ENCODE measurements around the gene ZNF334.
A peak's percentile ranks its signal among the peaks of the same experiment; 100 is the strongest.

Gene ZNF334

DNA sequence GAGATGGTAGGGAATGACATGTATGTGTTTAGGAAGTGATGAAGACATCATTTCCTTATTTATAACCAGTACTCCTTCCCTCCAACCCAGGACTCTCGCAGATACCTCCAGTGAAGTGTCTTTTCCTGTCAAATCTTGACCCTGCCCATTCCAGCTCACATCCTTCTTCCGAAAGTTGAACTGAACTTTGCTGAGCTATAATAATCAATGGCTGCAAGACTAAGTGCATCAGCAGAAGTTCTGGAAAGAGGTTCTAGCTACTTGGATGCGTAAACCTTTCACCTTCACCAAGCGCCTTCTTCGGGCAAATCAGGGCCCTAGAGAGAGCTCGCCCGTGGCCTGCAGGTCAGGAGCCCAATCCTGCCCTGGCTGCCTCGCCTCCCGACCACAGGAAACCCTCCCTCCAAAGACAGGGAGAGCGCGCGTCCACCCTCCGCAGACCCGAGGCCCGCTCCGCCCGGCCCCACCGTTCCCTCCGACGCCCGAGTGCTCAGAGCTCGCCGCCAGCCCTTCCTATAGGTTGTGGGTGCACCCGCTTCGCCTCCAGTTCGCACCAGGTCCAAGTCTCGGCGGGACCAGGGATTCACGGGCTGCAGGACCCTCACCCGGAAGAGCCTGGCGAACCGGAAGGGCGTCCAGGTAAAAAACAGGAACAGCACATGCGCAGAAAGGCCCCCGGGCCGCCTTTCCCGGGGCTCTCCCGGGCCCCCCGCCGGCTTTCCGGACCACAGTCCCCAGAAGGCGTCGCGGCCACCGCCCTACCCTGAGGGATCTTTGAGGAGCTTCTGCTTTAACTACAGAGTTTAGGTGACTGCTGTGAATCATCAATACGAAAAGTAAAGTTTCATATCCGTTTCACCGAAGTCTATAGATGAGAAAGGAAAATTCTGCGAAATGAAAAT lies at the start of gene ZNF334:
ZNF334 (minus strand) TSS at position 617 of the 902 bp plus-strand sequence. CDS start 1,457 bp downstream, outside the sequence.
- H3K79me2 ChIP-seq (ENCODE audit: control insufficient read depth, insufficient read depth, low read length, unreplicated experiment), result no peaks in the 10 kb centered on the region
- peaks cover 17% of the 10 kb centered on the region for H3K27me3 ChIP-seq (ENCODE audit: insufficient read depth, low read length)
- no peaks in the 10 kb centered on the region; the same call in 1 of the 2 replicates for H3K36me3 ChIP-seq (ENCODE audit: insufficient read depth, low read length)
- peak within 1 kb of the TSS; percentile 84 for H2AFZ ChIP-seq (ENCODE audit: low read length, unreplicated experiment)
- H3K4me3 ChIP-seq (ENCODE audit: low read depth, low read length), result peak within 1 kb of the TSS; percentile 82
- H3K4me1 ChIP-seq (ENCODE audit: control insufficient read depth, insufficient read depth, low read length, unreplicated experiment), result no peaks in the 10 kb centered on the region
- no peak within 1 kb of the TSS for H3K27ac ChIP-seq (ENCODE audit: low read depth, low read length)

DNA sequence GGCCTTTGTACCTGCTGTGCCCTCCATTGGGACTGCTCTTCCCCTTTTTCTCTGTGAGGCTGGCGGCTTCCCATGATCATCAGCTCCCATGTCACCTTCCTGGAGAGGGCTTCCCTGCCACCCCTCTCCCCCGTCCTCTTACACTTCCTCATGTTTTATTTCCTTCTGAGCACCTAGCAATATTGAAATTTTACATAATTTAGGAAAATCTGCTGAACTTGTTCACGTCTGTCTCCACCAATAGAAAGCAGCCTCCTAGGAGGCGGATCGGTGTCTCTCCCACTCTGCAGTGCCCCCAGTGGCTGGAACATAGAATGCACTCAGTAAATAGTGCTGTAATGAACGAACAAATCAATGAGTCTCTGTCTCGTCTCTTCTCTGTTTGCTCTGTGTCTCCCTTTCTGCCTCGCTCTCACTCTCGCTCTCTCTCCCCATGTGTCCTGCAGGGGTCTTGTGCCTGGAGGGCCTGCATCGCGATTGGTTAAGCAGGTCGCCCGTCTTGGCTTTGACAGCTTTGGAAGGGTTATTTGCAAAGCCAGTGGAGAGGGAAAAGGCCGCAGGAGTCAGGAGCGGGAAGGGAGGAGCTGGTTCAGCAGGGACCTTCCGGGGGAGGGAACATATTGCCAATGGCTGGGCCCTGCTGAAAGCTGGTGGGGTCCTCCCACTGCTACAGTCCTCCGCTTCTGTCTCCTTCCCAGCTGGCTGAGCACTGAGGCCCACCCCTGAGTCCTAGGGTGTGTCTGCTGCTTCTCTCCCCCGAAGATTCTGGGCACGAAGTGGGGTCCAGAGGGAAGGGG lies 49.2 kb upstream of the ZNF334 start:
- Histone ChIP-seq H3K27ac (ENCODE audit: low read depth, low read length) (no peak overlapping the region), H3K27me3 (ENCODE audit: insufficient read depth, low read length) (no peaks in the 10 kb centered on the region), H3K36me3 (ENCODE audit: insufficient read depth, low read length) (no peaks in the 10 kb centered on the region), H3K79me2 (ENCODE audit: control insufficient read depth, insufficient read depth, low read length, unreplicated experiment) (no peaks in the 10 kb centered on the region), H2AFZ (ENCODE audit: low read length, unreplicated experiment) (peak overlapping the region; percentile 78), H3K4me1 (ENCODE audit: control insufficient read depth, insufficient read depth, low read length, unreplicated experiment) (peaks cover 15% of the 10 kb centered on the region), H3K4me3 (ENCODE audit: low read depth, low read length) (peak overlapping the region; percentile 64)

DNA sequence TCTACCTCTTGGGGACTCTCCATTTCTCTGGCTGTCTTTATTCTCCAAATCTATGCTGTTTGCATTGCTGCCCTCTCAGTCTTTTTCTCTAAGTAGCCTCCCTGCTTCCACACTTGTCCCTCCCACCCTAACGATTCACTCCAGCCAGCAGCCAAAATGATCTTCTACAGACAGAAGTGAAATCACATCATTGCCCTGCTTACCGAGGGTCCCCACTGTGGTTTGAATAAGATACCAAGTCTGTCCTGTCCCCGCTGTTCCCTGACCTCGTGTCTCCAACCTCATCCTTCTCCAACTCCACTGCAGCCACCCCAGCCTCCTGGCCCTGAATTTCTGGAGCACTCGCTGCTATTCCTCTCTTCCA lies 48.6 kb upstream of the ZNF334 start:
- Histone ChIP-seq H3K79me2 (ENCODE audit: control insufficient read depth, insufficient read depth, low read length, unreplicated experiment) (no peaks in the 10 kb centered on the region), H3K4me1 (ENCODE audit: control insufficient read depth, insufficient read depth, low read length, unreplicated experiment) (peaks cover 20% of the 10 kb centered on the region), H3K27me3 (ENCODE audit: insufficient read depth, low read length) (no peaks in the 10 kb centered on the region), H2AFZ (ENCODE audit: low read length, unreplicated experiment) (peak overlapping the region; percentile 1), H3K27ac (ENCODE audit: low read depth, low read length) (no peak overlapping the region), H3K4me3 (ENCODE audit: low read depth, low read length) (peak overlapping the region; percentile 64), H3K36me3 (ENCODE audit: insufficient read depth, low read length) (no peaks in the 10 kb centered on the region)

DNA sequence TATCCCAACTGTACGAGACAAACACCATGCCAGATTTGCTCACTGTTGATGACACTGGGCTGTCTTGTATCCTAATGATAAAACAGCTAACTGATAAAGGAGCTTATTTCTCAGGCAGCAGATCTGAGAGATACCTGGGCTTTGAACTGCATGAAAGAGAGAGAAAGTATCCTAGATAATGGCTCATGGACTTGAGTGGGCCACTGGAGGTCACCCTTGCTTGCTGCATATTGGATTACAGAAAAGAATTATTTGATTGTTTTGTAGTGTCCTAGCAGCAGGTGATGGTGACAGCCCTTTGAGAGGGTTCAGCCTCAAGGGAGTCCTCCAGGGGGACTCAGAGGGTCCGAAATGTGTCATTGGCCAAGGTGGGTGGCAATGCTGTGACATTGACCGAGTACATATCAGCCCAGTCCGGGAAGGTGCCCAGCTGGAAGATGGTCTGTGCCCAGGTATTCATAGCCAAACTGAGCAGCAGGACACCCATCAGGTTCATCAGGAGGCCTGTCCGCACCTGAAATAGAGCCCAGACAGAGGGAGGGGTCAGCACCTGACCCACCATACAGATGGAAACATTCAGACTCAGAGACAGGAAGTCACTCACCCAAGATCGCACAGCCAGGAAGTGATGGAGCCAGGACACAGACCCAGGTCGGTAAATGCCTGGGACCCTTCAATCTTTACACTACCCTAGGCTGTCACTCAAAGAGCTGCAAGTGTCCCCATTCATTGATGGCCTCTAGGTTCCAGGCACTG lies 46.5 kb upstream of the ZNF334 start:
- Histone ChIP-seq H3K4me1 (ENCODE audit: control insufficient read depth, insufficient read depth, low read length, unreplicated experiment) (peaks cover 23% of the 10 kb centered on the region), H3K79me2 (ENCODE audit: control insufficient read depth, insufficient read depth, low read length, unreplicated experiment) (no peaks in the 10 kb centered on the region), H3K36me3 (ENCODE audit: insufficient read depth, low read length) (no peaks in the 10 kb centered on the region), H3K4me3 (ENCODE audit: low read depth, low read length) (no peak overlapping the region), H3K27ac (ENCODE audit: low read depth, low read length) (no peak overlapping the region), H2AFZ (ENCODE audit: low read length, unreplicated experiment) (no peak overlapping the region), H3K27me3 (ENCODE audit: insufficient read depth, low read length) (no peaks in the 10 kb centered on the region)

DNA sequence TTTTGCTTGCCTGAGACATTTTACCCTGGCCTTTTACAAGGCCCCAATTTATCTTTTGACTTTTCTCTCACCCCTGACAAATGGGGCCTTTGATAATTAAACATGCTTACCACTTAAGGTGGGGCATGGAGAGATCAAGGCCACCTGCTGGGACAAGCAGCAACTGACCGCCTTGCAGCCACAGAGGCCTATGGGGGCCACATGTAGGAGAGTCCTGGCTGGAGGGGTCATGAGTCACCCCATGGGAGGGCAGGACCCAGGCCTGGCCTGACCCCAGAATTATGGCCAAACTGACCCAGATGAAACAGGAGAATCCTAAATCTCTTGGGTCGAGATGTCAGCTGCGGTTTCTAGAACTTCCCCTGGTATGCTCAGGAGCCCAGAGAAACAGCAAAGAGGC lies 45.6 kb upstream of the ZNF334 start:
- peak overlapping the region; percentile 10; the same call in 1 of the 2 replicates for H3K27ac ChIP-seq (ENCODE audit: low read depth, low read length)
- H3K4me1 ChIP-seq (ENCODE audit: control insufficient read depth, insufficient read depth, low read length, unreplicated experiment), result peaks cover 23% of the 10 kb centered on the region
- no peak overlapping the region for H3K4me3 ChIP-seq (ENCODE audit: low read depth, low read length)
- no peaks in the 10 kb centered on the region for H3K79me2 ChIP-seq (ENCODE audit: control insufficient read depth, insufficient read depth, low read length, unreplicated experiment)
- H3K36me3 ChIP-seq (ENCODE audit: insufficient read depth, low read length), result no peaks in the 10 kb centered on the region
- H3K27me3 ChIP-seq (ENCODE audit: insufficient read depth, low read length), result no peaks in the 10 kb centered on the region
- H2AFZ ChIP-seq (ENCODE audit: low read length, unreplicated experiment), result no peak overlapping the region

DNA sequence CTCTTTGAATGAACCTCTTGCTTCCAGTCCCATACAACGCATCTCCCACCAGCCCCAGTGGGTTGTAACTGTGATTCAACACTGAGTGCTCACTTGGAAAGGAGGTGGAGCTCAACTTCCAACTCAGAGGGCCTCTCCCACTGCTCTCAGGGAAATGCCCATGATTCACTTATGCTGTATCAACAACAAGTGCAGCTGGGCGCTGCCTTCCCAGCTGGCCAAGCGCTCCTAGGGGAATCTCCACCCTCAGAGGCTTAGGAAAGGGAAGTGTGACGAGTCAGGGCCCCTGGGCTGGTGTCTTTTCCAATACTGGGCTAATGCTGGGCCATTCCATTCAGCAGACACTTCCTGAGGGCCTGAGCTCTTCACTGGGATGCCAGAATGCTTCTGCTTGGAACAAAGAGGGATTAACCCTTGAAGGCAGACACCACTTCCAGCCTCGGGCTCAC lies 45.2 kb upstream of the ZNF334 start:
- H3K27me3 ChIP-seq (ENCODE audit: insufficient read depth, low read length), result no peaks in the 10 kb centered on the region

DNA sequence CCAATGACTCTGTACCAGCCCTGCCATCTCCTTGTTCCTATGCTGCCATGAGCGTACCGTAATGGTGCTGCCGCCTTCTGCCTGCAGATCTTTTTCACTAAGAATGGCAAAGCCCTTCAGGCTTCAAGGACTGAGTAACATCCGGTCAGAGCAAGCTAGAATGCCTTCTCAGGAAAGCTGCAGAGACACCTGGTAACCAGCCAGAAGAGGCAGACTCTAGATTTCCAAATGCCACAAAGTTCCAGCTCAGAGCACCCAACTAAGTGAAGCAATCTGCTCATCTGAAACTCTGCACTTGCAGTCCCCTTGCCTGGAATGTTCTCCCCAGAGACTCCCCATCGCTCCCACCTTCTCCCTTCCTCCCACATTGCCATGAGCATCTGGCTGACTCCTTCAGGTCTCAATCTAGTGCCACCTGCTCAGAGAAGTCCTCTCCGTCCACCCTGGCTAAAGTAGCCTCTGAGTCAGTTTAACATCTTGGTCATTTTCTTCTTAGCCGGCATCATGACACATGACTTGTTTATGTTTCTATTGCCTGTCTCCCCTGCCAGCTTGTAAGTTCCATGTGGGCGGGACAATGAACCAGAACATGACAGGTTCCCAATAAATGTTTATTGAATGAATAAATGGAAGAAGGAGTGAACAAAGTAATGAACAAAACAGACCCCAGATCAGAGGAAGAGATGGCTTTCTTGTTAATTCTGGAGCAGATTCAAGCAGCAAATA lies 44.0 kb upstream of the ZNF334 start:
- no peak overlapping the region for H2AFZ ChIP-seq (ENCODE audit: low read length, unreplicated experiment)
- H3K36me3 ChIP-seq (ENCODE audit: insufficient read depth, low read length), result no peaks in the 10 kb centered on the region
- peaks cover 23% of the 10 kb centered on the region for H3K4me1 ChIP-seq (ENCODE audit: control insufficient read depth, insufficient read depth, low read length, unreplicated experiment)
- H3K79me2 ChIP-seq (ENCODE audit: control insufficient read depth, insufficient read depth, low read length, unreplicated experiment), result no peaks in the 10 kb centered on the region
- no peak overlapping the region for H3K4me3 ChIP-seq (ENCODE audit: low read depth, low read length)
- no peaks in the 10 kb centered on the region for H3K27me3 ChIP-seq (ENCODE audit: insufficient read depth, low read length)
- H3K27ac ChIP-seq (ENCODE audit: low read depth, low read length), result peak overlapping the region; percentile 43; the same call in 1 of the 2 replicates

More for the DNA sequence above, 45.2 kb upstream of the ZNF334 start:
- Histone ChIP-seq H3K4me3 (ENCODE audit: low read depth, low read length) (no peak overlapping the region), H3K36me3 (ENCODE audit: insufficient read depth, low read length) (no peaks in the 10 kb centered on the region), H3K79me2 (ENCODE audit: control insufficient read depth, insufficient read depth, low read length, unreplicated experiment) (no peaks in the 10 kb centered on the region), H3K4me1 (ENCODE audit: control insufficient read depth, insufficient read depth, low read length, unreplicated experiment) (peaks cover 23% of the 10 kb centered on the region), H2AFZ (ENCODE audit: low read length, unreplicated experiment) (no peak overlapping the region), H3K27ac (ENCODE audit: low read depth, low read length) (peak overlapping the region; percentile 43; the same call in 1 of the 2 replicates)

DNA sequence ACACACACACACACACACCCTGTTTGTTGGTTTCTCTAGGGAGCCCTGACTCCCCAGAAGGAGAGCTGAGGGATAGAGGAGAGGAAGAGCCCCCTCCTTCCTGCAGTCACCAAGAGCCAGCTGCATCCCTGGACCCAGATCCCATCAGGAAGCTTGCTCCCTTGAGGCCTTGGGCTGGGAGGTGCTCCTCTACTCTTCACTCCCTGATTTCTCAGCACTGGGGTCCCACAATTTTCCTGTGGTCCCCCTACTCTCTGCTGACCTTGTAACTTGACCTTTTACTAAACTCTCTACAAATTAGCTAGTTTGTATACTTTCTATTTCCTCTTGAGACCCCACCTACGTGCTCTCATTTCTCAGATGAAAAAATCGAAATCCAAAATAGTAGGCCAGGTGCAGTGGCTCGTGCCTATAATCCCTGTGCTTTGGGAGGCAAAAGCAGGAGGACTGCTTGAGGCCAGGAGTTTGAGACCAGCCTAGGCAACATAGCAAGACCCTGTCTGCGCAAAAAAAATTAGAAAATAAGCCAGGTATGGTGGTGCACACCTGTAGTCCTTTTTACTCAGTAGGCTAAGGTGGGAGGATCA lies 42.1 kb upstream of the ZNF334 start:
- H3K79me2 ChIP-seq (ENCODE audit: control insufficient read depth, insufficient read depth, low read length, unreplicated experiment), result no peaks in the 10 kb centered on the region
- H3K27me3 ChIP-seq (ENCODE audit: insufficient read depth, low read length), result no peaks in the 10 kb centered on the region
- H3K36me3 ChIP-seq (ENCODE audit: insufficient read depth, low read length), result no peaks in the 10 kb centered on the region
- no peak overlapping the region for H3K27ac ChIP-seq (ENCODE audit: low read depth, low read length)
- peaks cover 23% of the 10 kb centered on the region for H3K4me1 ChIP-seq (ENCODE audit: control insufficient read depth, insufficient read depth, low read length, unreplicated experiment)
- H3K4me3 ChIP-seq (ENCODE audit: low read depth, low read length), result no peak overlapping the region
- no peak overlapping the region for H2AFZ ChIP-seq (ENCODE audit: low read length, unreplicated experiment)

DNA sequence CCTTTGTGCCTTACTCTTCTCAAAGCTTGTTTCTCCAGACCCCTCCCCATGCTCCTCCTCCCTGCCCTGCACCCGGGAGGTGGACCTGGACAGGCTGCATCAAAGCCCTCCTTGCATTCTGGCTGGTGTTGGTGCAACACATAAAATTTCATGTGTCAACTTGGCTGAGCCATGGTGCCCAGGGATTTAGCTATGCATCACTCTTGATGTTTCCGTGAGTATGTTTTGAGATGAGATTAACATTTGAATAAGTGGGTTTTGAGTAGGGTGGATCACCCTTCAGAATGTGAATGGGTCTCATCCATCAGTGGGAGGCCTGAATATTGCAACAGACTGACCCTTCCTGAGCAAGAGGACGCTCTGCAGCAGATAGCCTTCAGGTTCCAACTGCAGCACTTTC lies 41.5 kb upstream of the ZNF334 start:
- H3K27me3 ChIP-seq (ENCODE audit: insufficient read depth, low read length), result no peaks in the 10 kb centered on the region
- no peak overlapping the region for H2AFZ ChIP-seq (ENCODE audit: low read length, unreplicated experiment)
- H3K36me3 ChIP-seq (ENCODE audit: insufficient read depth, low read length), result no peaks in the 10 kb centered on the region
- H3K4me1 ChIP-seq (ENCODE audit: control insufficient read depth, insufficient read depth, low read length, unreplicated experiment), result peaks cover 23% of the 10 kb centered on the region
- no peak overlapping the region for H3K4me3 ChIP-seq (ENCODE audit: low read depth, low read length)
- no peak overlapping the region for H3K27ac ChIP-seq (ENCODE audit: low read depth, low read length)
- H3K79me2 ChIP-seq (ENCODE audit: control insufficient read depth, insufficient read depth, low read length, unreplicated experiment), result no peaks in the 10 kb centered on the region

Measured in ACC112 (cell line).